NCI-H2196 treated with DMSO at 0.1 percent for 48 hours (cell line): ENCODE data around the gene CAMK2D.

Experiments used
- DNase-seq: peaks from one replicate; lab custom pipeline; 2025; ENCODE audit not compliant: unreplicated experiment; lab: John Stamatoyannopoulos, UW

CAMK2D gene

GRCh38 chr4:113537203-113537602, 224.3 kb downstream of the CAMK2D start:
- DNase-seq: no peak

- no peak for DNase-seq
These were observed 226.8 kb downstream of the CAMK2D start for GRCh38 chr4:113534711-113535110.

GRCh38 chr4:113531572-113531971, 230.0 kb downstream of the CAMK2D start:
- no peak for DNase-seq

- no peak for DNase-seq
These were observed 233.1 kb downstream of the CAMK2D start for GRCh38 chr4:113528395-113528794.

- DNase-seq: no peak
These were observed 236.0 kb downstream of the CAMK2D start for GRCh38 chr4:113525521-113525920.

GRCh38 chr4:113524505-113525186, 236.9 kb downstream of the CAMK2D start:
- DNase-seq: no peak

GRCh38 chr4:113524096-113524495, 237.4 kb downstream of the CAMK2D start:
- DNase-seq: no peak

GRCh38 chr4:113522433-113522832, 239.1 kb downstream of the CAMK2D start:
- DNase-seq: no peak

GRCh38 chr4:113513382-113513781, 248.2 kb downstream of the CAMK2D start:
- DNase-seq: no peak

- DNase-seq: no peak
These were observed 248.7 kb downstream of the CAMK2D start for GRCh38 chr4:113512880-113513279.

- no peak for DNase-seq
These were observed 249.6 kb downstream of the CAMK2D start for GRCh38 chr4:113511944-113512343.

- DNase-seq: no peak
These were observed 251.7 kb downstream of the CAMK2D start for GRCh38 chr4:113509851-113510250.

GRCh38 chr4:113505044-113505443, 256.5 kb downstream of the CAMK2D start:
- no peak for DNase-seq

- no peak for DNase-seq
These were observed 257.1 kb downstream of the CAMK2D start for GRCh38 chr4:113504422-113504821.

- no peak for DNase-seq
These were observed 257.8 kb downstream of the CAMK2D start for GRCh38 chr4:113503691-113504090.

GRCh38 chr4:113502906-113503305, 258.6 kb downstream of the CAMK2D start:
- no peak for DNase-seq

GRCh38 chr4:113502476-113502875, 259.1 kb downstream of the CAMK2D start:
- no peak for DNase-seq

- no peak for DNase-seq
These were observed 261.1 kb downstream of the CAMK2D start for GRCh38 chr4:113500424-113500823.

- DNase-seq: no peak
These were observed 261.8 kb downstream of the CAMK2D start for GRCh38 chr4:113499696-113500095.

GRCh38 chr4:113499166-113499565, 262.4 kb downstream of the CAMK2D start:
- DNase-seq: no peak

- no peak for DNase-seq
These were observed 264.2 kb downstream of the CAMK2D start for GRCh38 chr4:113497154-113497884.

- no peak for DNase-seq
These were observed 264.8 kb downstream of the CAMK2D start for GRCh38 chr4:113496698-113497097.

- DNase-seq: no peak
These were observed 265.7 kb downstream of the CAMK2D start for GRCh38 chr4:113495790-113496189.
